Stimulated activated CD4-positive, alpha-beta T cell treated with anti-CD3 and anti-CD28 coated beads, TNF-alpha, amount 100 ng/mL, for 48 hours (primary cell): ENCODE measurements around the gene MAP4.
"Not testable (repeated sequence)": the region's sequence is repeated elsewhere in the genome, so short reads cannot be mapped to it uniquely, and the experiment has no call there.

Experiments used
- DNase-seq, 3 donors: peaks; one replicate each; pipeline ENCODE4 v3.0.0-alpha.2; 2020; ENCODE audit warnings: low read depth in 3 of 3

Gene MAP4, protein sequence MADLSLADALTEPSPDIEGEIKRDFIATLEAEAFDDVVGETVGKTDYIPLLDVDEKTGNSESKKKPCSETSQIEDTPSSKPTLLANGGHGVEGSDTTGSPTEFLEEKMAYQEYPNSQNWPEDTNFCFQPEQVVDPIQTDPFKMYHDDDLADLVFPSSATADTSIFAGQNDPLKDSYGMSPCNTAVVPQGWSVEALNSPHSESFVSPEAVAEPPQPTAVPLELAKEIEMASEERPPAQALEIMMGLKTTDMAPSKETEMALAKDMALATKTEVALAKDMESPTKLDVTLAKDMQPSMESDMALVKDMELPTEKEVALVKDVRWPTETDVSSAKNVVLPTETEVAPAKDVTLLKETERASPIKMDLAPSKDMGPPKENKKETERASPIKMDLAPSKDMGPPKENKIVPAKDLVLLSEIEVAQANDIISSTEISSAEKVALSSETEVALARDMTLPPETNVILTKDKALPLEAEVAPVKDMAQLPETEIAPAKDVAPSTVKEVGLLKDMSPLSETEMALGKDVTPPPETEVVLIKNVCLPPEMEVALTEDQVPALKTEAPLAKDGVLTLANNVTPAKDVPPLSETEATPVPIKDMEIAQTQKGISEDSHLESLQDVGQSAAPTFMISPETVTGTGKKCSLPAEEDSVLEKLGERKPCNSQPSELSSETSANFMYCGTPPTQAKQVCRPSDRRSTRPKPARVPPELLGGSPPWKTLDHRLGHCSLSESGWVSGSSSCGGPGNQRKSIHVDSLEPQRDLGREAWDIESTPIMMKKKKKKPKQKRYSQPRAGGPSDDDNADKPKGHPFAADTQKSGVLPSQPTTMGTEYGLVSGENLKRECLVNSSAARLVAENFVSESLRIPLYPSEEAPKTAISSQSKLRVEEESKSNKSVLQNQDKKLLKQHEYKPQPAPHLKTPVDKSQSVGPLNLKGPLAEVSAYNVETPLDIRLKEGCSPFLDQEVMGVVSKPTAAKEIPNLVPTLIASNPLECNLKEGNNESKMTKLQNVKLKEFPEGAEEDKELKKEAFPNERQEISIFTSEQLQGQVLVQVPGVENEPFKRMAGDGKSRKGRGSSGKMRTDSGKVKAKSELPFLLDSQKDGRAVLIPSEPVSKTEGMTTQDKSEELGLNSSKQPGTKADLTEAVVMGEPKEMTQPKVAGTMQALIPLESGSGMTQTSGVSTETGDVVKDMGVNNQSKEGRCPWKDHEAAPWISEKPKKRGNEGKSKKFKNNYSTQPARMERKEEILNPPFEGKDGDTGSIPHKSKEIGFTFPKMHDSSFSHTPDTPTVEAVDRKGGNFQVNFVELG (N-terminal part only)

DNA sequence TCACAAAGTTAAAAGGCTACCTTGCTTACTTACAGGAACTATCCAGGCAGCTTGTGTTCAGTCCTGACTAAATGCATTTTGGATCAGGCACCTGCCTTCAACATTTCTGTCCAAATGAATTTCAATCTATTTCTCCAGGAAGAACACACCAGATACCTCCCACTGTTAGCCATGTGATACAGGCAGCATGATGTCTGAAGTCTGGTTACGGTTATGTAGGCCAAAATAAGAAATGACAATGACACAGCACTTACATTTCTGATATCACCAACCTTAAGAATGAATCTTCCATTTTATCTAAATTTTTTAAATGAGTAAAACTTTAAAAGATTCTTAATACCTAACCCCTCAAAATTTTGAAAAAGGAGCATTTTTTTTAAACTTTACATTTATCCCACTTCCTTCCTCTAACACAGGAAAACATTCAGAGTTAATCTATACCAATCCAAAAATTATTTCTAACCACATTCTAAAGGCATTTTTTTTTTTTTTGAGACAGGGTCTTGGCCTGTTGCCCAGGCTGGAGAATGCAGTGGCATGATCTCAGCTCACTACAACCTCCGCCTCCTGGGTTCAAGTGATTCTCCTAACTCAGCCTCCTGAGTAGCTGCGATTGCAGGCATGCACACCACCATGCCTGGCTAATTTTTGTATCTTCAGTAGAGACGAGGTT is at the start of gene MAP4:
MAP4 (minus strand) TSS at position 116 of the 673 bp plus-strand sequence. CDS start 17,556 bp downstream, outside the sequence.
- DNase-seq, result no peak

DNA sequence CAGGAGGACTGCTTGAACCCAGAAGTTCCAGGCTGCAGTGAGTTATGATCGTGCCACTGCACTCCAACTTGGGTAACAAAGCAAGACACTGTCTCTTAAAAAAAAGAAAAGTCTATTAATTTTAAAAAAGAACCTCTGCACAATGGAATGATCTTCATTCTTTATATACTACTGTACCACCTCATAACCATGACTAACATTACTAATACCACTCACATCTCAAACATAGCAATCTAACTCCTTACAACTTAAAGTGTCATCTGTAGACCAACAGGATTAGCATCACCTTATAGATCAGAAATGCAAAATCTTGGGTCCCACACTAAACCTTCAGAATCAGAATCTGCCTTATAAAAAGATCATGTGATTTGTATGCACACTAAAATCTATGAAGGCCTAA is 48.8 kb upstream of the MAP4 start:
- no peak for DNase-seq

DNA sequence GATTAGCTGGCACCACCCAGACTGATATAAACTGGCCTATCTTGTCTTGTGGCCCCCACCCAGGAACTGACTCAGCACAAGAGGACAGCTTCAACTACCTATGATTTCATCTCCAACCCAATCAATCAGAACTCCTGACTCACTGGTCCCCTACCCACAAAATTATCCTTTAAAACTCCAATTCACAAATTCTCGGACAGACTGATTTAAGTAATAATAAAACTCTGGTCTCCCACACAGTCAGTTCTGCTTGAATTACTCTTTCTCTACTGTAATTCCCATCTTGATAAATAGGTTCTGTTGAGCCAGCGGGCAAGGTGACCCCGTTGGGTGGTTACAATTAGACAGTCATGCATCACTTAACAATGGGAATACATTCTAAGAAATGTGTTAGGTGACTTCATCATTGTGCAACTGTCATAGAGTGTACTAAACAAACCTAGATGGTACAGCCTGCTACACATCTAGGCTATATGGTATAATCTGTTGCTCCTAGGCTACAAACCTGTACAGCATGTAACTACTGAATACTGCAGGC is 48.1 kb upstream of the MAP4 start:
- DNase-seq, result no peak

DNA sequence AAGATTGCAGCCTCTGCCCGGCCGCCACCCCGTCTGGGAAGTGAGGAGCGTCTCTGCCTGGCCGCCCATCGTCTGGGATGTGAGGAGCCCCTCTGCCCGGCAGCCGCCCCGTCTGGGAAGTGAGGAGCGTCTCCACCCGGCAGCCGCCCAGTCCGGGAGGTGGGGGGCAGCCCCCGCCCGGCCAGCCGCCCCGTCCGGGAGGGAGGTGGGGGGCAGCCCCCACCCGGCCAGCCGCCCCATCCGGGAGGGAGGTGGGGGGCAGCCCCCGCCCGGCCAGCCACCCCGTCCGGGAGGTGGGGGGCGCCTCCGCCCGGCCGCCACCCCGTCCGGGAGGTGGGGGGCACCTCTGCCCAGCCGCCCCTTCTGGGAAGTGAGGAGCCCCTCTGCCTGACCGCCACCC is 45.4 kb upstream of the MAP4 start:
- not testable (repeated sequence) for DNase-seq

DNA sequence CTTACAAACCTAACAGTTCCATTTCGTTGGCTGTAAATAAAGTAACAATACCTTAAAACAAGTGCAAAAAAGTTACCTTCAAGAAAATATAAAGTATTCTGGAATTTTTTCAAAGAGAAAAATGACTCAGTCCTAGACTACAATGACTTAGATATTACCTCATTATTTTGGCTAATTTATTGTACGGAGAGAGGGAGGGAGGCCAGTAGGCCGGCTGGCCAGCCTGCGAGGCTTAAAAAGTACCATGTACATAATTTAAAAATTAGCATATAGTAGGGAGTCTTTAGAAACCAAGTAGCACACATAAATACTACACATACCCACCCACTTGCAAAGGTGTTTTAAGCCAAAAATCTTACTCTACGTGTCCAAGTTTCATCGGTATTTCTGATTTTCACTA is 41.9 kb upstream of the MAP4 start:
- no peak for DNase-seq

DNA sequence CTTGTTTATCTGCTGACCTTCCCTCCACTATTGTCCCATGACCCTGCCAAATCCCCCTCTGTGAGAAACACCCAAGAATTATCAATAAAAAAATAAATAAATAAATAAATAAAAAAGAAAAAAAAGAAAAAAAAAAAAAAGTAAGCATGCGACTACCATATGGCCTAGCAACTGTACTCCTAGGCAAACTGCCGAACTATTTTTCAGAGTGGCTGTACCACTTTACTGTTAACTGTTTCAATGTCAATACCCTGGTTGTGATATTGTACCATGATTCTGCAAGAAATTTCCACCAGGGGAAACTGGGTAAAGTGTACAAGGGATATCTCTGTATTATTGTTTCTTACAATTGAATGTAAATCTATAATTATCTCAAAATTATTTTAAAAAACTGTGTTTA is 41.3 kb upstream of the MAP4 start:
- no peak for DNase-seq

DNA sequence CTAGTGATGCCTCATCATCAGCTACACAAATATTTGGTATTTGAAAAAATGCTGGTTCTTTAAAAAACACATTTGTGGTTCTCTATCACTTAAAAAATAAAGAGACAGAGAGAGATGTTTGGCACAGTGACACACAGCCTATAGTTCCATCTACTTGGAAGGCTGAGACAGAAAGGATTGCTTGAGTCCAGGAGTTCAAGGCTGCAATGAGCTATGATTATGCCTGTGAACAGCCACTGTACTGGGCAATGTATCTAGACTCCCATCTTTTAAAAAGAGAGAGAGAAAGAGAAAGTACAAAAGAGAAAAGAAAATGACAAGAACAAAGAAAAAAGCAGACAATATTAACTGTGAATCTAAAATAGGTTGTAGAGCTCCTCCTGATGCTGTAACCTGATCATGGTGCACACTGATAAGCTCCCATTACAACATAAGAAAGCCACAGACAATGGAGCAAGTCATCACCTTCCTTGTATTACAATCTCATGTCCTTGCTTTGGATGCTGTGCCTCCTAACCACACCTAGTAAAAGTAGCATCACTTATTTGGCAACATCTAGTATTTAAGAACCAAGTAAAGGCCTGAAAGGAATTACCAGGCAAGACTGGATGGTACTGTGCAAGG is 31.7 kb upstream of the MAP4 start:
- DNase-seq, result no peak

DNA sequence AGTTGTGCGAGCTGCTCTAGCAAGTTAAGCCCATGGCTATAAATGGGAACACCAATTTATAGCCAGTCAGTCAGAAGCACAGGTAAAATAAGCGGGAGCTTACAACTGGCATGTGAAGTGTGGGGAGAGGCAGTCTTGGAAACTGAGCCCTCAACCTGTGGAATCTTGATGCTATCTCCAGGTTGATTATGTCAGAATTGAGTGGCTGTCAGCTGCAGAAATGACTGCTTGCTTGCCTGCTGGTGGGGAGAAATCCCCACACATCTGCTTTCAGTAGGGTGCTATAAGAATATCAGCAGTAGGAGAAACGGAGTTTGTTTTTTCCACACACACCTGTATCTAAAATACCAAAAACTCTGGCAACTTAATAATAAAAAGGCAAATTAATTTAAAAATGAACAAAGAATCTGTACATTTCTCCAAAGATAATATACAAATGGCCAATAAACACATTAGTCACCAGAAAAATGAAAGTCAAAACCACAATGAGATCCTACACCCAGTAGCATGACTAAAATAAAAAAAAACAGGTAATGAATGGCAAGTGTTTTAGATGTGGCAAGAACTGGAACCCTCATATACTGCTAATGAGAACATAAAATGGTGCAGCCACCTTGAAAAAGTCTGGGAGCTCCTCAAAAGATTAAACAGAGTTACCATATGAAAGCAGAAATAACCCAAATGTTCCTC is 26.0 kb upstream of the MAP4 start:
- no peak for DNase-seq

DNA sequence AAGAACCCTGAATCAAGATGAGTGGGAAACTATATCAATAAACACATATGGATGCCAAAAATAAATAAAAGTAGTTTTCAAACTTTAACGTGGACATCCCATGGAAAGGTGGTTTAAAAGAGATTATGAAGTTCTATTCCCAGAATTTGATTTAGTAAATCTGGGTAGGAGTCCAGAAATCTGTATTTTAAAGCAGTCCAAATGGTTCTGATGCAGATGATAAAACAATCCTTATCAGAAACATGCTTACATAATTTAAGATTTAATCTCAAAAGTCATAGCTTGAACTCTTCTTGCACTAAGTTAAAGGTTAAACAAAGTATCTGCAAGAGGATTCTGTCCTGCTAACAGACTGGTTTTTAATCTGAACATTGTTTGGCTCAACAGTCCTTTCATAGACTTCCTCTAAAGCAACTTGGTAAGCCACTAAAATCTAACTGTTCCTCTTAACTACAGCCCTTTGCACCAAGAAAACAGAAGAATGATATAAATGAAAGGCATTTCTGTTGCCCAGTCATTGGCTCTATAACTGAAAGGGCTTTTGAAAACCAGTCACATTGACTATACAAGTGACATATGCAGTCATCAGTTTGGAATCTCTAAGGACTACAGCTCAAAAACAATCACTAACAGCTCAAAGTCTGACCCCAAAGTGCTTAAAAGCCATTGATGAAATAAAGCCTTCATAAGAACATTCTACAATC is 23.4 kb upstream of the MAP4 start:
- DNase-seq, result no peak

DNA sequence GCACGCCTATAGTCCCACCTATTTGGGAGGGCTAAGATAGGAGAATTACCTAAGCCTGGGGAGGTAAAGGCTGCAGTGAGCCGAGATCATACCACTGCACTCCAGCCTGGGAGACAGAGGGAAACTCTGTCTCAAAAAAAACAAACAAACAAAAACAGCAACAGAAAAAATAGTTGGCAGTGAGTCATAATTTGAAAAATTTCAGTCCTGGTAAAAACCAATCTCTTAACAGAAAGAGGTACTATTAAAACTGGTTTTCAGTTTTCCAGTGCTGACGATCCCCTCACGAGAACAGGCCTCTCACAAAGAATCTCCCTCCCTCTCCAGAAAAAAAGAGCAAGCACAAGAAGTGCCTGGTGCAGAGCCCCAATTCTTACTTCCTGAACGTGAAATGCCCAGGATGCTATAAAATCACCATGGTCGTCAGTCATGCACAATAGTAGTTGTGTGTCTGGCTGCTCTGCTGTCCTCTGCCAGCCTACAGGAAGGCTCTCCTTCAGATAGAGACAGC is 22.8 kb upstream of the MAP4 start:
- DNase-seq, result no peak

DNA sequence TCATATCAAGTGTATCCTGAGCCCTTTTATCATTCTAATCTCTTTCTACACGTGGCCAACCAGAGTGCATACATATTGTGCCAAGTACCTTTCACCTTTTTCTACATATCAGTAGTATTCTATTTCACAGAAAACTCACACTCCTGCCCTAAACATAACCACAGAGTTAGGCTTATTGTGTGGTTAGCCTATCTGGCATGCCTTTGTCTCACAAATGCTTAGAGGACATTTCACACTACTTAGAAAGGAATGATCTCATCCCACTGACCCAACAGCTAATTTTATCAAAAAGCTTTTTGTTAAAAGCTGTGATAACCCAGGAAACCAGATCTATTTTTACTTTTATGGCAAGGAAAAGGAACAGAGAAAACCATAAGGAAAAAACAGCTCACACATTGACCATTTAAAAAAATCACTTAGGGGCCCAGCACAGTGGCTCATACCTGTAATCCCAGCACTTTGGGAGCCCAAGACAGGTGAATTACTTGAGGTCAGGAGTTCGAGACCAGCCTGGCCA is 17.8 kb upstream of the MAP4 start:
- no peak for DNase-seq

DNA sequence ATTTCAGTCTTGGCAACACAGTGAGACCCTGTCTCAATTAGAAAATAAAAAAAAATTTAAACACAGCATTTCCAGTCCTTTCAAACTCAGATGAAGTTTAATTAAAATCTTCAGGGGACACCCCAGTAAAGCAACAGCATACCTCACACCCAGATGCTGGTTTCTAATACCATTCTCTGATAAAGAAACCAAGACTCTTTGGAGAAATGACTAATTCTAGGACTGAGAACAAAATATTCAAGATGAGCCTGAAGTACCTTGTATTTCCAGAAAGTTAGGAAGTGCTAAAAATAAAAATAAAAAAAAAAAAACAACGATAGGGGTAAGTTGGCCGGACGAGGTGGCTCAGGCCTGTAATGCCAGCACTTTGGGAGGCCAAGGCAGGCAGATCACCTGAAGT is 14.0 kb upstream of the MAP4 start:
- DNase-seq, result no peak

DNA sequence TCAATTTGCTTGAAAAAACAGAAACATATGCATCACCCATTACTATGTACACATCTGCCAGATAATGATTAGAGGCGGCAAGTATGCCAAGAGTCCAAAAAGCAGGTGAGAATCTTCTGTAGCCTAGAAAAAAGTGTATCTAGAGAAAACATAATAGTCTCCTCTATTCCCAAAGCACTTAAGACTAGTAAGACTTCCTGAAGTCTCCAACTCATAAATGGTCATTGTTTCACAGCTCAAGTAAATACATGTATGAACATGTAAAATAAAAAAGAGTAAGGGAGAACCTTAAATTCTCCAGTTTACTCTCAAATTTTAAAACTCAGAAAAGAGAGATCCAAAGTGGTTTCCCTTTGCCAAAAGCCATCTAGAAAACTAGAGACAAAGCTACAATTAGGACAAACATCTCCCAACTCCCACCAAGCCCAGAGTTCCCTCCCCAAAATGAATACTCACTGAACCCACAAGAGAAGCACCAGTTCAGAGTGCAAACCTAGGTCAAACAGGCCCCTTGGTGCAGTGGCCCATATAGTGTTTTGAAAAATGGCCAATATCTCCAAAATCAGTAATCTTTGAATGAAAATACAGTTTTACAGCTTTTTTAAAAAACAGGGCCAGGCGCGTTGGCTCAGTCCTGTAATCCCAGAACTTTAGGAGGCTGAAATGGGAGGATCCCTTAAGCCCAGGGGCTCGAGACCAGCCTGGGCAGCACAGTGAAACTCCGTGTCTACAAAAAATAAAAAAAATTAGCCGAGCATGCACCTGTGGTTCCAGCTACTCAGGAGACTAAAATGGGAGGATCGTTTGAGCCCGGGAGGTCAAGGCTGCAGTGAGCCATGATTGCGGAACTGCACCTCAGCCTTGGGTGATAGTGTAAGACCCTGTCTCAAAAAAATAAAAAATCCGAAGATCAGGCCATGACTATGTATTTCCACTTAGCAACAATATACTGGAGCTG is 11.0 kb upstream of the MAP4 start:
- DNase-seq, result no peak

DNA sequence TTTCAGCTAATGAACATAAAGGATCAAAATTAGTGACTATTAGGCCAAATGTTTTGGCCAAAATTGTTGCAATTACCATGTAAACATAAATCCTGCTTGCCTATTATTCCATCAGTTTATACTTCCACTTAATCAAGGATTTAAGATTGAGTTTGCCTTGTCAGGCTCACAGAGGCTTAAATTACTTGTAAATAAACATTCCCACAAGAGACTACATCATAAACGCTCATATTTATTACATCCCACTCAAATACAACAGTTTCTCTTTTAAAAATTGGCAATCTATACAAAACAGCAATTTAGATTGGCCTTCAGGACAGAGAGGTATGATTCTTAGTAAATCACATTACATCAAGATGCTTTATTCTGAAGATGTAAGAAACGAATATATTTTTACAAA is 9.9 kb upstream of the MAP4 start:
- DNase-seq, result no peak

DNA sequence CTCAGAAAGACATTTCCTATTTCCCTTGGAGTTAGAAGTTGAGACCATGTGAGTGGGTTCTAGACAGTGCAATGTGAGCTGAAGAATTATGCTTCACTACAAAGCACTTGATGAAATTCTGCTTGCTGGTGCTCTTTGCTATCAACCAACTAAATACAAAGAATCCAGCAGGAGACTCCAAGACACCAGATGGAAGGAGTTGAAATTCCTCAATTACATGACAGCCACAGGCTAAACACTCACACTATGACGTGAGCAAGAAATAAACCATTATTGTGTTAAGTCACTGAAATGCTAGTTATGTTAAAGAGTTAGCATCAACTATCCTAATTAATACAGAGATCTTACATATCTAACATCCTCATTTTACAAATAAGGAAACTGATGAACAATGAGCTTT is 8.2 kb upstream of the MAP4 start:
- DNase-seq, result no peak

DNA sequence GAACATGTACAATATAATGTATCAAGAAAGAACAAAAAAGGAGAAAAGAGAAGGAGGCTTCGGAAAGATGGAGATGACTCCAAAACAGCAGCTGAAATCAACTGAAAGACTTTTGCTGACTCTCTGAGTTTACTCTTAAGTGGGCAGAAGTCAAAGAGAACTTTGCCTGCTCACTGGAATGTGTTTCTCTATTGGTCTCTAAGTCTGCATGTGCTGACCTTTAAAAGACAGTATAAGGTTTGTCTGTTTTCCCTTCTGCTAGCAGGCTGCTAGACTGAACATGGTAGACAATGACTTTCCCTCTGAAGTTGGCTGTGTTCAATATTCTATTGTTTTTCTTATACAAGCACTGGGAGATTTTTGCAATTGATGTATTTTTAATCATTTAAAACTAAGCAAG is 7.2 kb upstream of the MAP4 start:
- DNase-seq, result no peak

DNA sequence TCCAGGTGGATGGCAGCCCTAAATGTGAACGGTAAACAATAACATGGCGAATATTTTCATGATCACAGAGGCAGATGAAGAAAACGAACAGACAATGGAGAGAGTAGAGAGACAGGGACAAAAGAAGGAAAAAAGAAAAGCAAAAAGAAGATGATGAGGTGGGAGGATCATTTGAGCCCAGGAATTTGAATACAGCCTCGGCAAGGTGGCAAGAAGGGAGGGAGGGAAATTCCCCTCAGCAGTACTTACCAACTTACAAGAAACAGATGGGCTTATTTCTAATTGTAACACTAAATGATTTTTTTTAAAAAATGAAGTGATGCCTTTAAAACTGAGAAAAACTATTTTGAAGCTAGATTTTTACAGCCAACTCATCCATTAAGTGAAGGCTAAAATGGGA is 6.0 kb upstream of the MAP4 start:
- DNase-seq, result no peak

DNA sequence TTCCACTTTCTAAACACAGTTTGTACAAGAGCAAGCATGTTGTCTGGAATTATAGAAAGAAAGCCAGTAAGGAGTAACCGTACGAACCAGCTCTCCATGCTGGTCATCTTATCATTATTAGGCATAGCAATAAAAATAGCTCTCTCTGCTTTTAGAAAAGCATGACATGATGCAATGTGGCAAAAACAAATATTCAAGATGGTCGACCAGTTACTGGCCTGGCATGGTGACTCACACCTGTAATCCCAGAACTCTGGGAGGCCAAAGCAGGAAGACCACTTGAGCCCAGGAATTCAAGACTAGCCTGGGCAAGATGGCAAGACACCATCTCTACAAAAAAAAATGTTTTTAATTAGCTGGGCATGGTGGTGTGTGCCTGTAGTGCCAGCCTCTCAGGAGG is 2.6 kb upstream of the MAP4 start:
- DNase-seq, result no peak
